ENCODE data around the gene PPP1R18.
"Not testable (repeated sequence)": the region's sequence is repeated elsewhere in the genome, so short reads cannot be mapped to it uniquely, and the experiment has no call there.

The PPP1R18 gene

GRCh38 chr6:30672445-30673253, 13.8 kb downstream of the PPP1R18 start, which contains the start of gene DHX16:
DHX16 (minus strand) TSS chr6:30673006; CDS start chr6:30672841, 165 bp downstream.
- Mint-ChIP-seq H3K27me3 (peaks cover 2% of the 10 kb centered on the region), H3K36me3 (ENCODE audit: low read depth) (peaks cover 35% of the 10 kb centered on the region), H3K27ac (peak within 1 kb of the TSS; percentile 91), H3K4me1 (peaks cover 26% of the 10 kb centered on the region), H3K9me3 (no peaks in the 10 kb centered on the region), H3K4me3 (peak within 1 kb of the TSS; percentile 93)
- ATAC-seq = peak; percentile 82
- DNase-seq = peak; percentile 93

GRCh38 chr6:30670760-30671527, 15.5 kb downstream of the PPP1R18 start:
- Mint-ChIP-seq H3K27ac (peak overlapping the region; percentile 2), H3K9me3 (no peaks in the 10 kb centered on the region), H3K27me3 (peaks cover 2% of the 10 kb centered on the region), H3K4me3 (peak overlapping the region; percentile 93), H3K36me3 (ENCODE audit: low read depth) (peaks cover 32% of the 10 kb centered on the region), H3K4me1 (peaks cover 33% of the 10 kb centered on the region)
- ATAC-seq (no peak), DNase-seq (no peak)

GRCh38 chr6:30666300-30666699, 20.1 kb downstream of the PPP1R18 start:
- ATAC-seq (peak; percentile 95), DNase-seq (peak; percentile 72)
- H3K4me3 Mint-ChIP-seq, H3K27me3 Mint-ChIP-seq, H3K9me3 Mint-ChIP-seq: not testable (repeated sequence)
- H3K4me1 Mint-ChIP-seq = peaks cover 22% of the 10 kb centered on the region
- H3K36me3 Mint-ChIP-seq (ENCODE audit: low read depth) = peaks cover 52% of the 10 kb centered on the region
- peak overlapping the region; percentile 67 for H3K27ac Mint-ChIP-seq

GRCh38 chr6:30664994-30665767, 21.3 kb downstream of the PPP1R18 start:
- peaks cover 48% of the 10 kb centered on the region for H3K36me3 Mint-ChIP-seq (ENCODE audit: low read depth)
- ATAC-seq (no peak), DNase-seq (no peak)
- H3K4me3 Mint-ChIP-seq = no peak overlapping the region
- peaks cover 16% of the 10 kb centered on the region for H3K4me1 Mint-ChIP-seq
- H3K9me3 Mint-ChIP-seq = no peaks in the 10 kb centered on the region
- no peaks in the 10 kb centered on the region for H3K27me3 Mint-ChIP-seq
- no peak overlapping the region for H3K27ac Mint-ChIP-seq

GRCh38 chr6:30657922-30658321, 28.5 kb downstream of the PPP1R18 start:
- H3K9me3 Mint-ChIP-seq = not testable (repeated sequence)
- peaks cover 56% of the 10 kb centered on the region for H3K36me3 Mint-ChIP-seq (ENCODE audit: low read depth)

GRCh38 chr6:30657454-30657853, 29.0 kb downstream of the PPP1R18 start:
- H3K36me3 Mint-ChIP-seq (ENCODE audit: low read depth) = peaks cover 53% of the 10 kb centered on the region
- H3K27me3 Mint-ChIP-seq = no peaks in the 10 kb centered on the region
- H3K4me3 Mint-ChIP-seq = no peak overlapping the region
- H3K27ac Mint-ChIP-seq = peak overlapping the region; percentile 39
- no peaks in the 10 kb centered on the region for H3K4me1 Mint-ChIP-seq
- DNase-seq (no peak), ATAC-seq (no peak)
- H3K9me3 Mint-ChIP-seq = no peaks in the 10 kb centered on the region

More at GRCh38 chr6:30657922-30658321, 28.5 kb downstream of the PPP1R18 start:
- not testable (repeated sequence) for H3K4me1 Mint-ChIP-seq, H3K4me3 Mint-ChIP-seq, H3K27me3 Mint-ChIP-seq, ATAC-seq, DNase-seq, H3K27ac Mint-ChIP-seq

GRCh38 chr6:30656513-30656912, 29.9 kb downstream of the PPP1R18 start:
- no peaks in the 10 kb centered on the region for H3K9me3 Mint-ChIP-seq
- H3K36me3 Mint-ChIP-seq (ENCODE audit: low read depth) = peaks cover 50% of the 10 kb centered on the region
- ATAC-seq (no peak), DNase-seq (no peak)
- no peaks in the 10 kb centered on the region for H3K27me3 Mint-ChIP-seq
- H3K4me3 Mint-ChIP-seq = no peak overlapping the region
- no peaks in the 10 kb centered on the region for H3K4me1 Mint-ChIP-seq
- no peak overlapping the region for H3K27ac Mint-ChIP-seq

GRCh38 chr6:30655743-30656094, 30.7 kb downstream of the PPP1R18 start:
- Mint-ChIP-seq H3K27ac (peak overlapping the region; percentile 17), H3K9me3 (no peaks in the 10 kb centered on the region), H3K4me3 (no peak overlapping the region), H3K4me1 (peaks cover 2% of the 10 kb centered on the region), H3K36me3 (ENCODE audit: low read depth) (peaks cover 52% of the 10 kb centered on the region), H3K27me3 (no peaks in the 10 kb centered on the region)
- DNase-seq (no peak), ATAC-seq (no peak)

GRCh38 chr6:30654798-30655742, 31.4 kb downstream of the PPP1R18 start:
- DNase-seq (no peak), ATAC-seq (no peak)
- peak overlapping the region; percentile 17 for H3K27ac Mint-ChIP-seq
- no peak overlapping the region for H3K4me3 Mint-ChIP-seq
- peaks cover 50% of the 10 kb centered on the region for H3K36me3 Mint-ChIP-seq (ENCODE audit: low read depth)
- no peaks in the 10 kb centered on the region for H3K27me3 Mint-ChIP-seq
- no peaks in the 10 kb centered on the region for H3K9me3 Mint-ChIP-seq
- H3K4me1 Mint-ChIP-seq = peaks cover 2% of the 10 kb centered on the region

- Mint-ChIP-seq H3K4me1 (peaks cover 20% of the 10 kb centered on the region), H3K27me3 (no peaks in the 10 kb centered on the region), H3K4me3 (no peak overlapping the region), H3K36me3 (ENCODE audit: low read depth) (peaks cover 28% of the 10 kb centered on the region), H3K9me3 (no peaks in the 10 kb centered on the region), H3K27ac (no peak overlapping the region)
- DNase-seq (no peak), ATAC-seq (no peak)
Measured at GRCh38 chr6:30651143-30651542, 35.3 kb downstream of the PPP1R18 start.

- peak overlapping the region; percentile 83 for H3K4me3 Mint-ChIP-seq
- DNase-seq (peak; percentile 78), ATAC-seq (peak; percentile 77)
- peaks cover 26% of the 10 kb centered on the region for H3K4me1 Mint-ChIP-seq
- H3K27me3 Mint-ChIP-seq = no peaks in the 10 kb centered on the region
- no peaks in the 10 kb centered on the region for H3K9me3 Mint-ChIP-seq
- peaks cover 20% of the 10 kb centered on the region for H3K36me3 Mint-ChIP-seq (ENCODE audit: low read depth)
- peak overlapping the region; percentile 78 for H3K27ac Mint-ChIP-seq
Measured at GRCh38 chr6:30647242-30648116, 39.0 kb downstream of the PPP1R18 start.

- no peaks in the 10 kb centered on the region for H3K27me3 Mint-ChIP-seq
- peaks cover 29% of the 10 kb centered on the region for H3K4me1 Mint-ChIP-seq
- peak within 1 kb of the TSS; percentile 78 for H3K27ac Mint-ChIP-seq
- peak; percentile 93 for DNase-seq
- peak; percentile 81 for ATAC-seq
- peak within 1 kb of the TSS; percentile 83 for H3K4me3 Mint-ChIP-seq
- H3K9me3 Mint-ChIP-seq = no peaks in the 10 kb centered on the region
- H3K36me3 Mint-ChIP-seq (ENCODE audit: low read depth) = peaks cover 14% of the 10 kb centered on the region
Measured at GRCh38 chr6:30646450-30647241, 39.8 kb downstream of the PPP1R18 start, which contains the start of gene C6orf136. C6orf136 (plus strand) TSS chr6:30647133; CDS start chr6:30647232, 99 bp downstream.
